22Rv1 (cell line): Measurements from ENCODE around the gene SLC30A9.

Experiments
- ZFX ChIP-seq: fragments of 450-650 bp; IDR thresholded peaks from 2 replicates; pipeline ENCODE4 v1.6.1; 2017; ENCODE audit warnings: antibody characterized with exemption, borderline replicate concordance
- TF ChIP-seq, protein P1 (sequence below): fragments of 450-650 bp; IDR thresholded peaks from 2 replicates; pipeline ENCODE4 v1.5.1; 2017; ENCODE audit warnings: mild to moderate bottlenecking

- TF ChIP-seq, protein P1, sequence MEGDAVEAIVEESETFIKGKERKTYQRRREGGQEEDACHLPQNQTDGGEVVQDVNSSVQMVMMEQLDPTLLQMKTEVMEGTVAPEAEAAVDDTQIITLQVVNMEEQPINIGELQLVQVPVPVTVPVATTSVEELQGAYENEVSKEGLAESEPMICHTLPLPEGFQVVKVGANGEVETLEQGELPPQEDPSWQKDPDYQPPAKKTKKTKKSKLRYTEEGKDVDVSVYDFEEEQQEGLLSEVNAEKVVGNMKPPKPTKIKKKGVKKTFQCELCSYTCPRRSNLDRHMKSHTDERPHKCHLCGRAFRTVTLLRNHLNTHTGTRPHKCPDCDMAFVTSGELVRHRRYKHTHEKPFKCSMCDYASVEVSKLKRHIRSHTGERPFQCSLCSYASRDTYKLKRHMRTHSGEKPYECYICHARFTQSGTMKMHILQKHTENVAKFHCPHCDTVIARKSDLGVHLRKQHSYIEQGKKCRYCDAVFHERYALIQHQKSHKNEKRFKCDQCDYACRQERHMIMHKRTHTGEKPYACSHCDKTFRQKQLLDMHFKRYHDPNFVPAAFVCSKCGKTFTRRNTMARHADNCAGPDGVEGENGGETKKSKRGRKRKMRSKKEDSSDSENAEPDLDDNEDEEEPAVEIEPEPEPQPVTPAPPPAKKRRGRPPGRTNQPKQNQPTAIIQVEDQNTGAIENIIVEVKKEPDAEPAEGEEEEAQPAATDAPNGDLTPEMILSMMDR: no peak
- no peak for TF ChIP-seq ZFX
These were observed 2.9 kb downstream of the SLC30A9 start for GRCh38 chr4:41992967-41993857.
